Cortex of kidney (tissue), 1 donor: ENCODE results near the gene IL3.

Experiments used
- DNase-seq: peaks from one replicate; lab custom pipeline; 2025; lab: John Stamatoyannopoulos, UW

Gene IL3

GRCh38 chr5:132057498-132058255, 2.8 kb upstream of the IL3 start:
- no peak for DNase-seq

GRCh38 chr5:132058646-132059042, 1.8 kb upstream of the IL3 start:
- no peak for DNase-seq

- DNase-seq = no peak
Observed at GRCh38 chr5:132059043-132059695, 1.3 kb upstream of the IL3 start.

GRCh38 chr5:132059696-132060500, 557 bp upstream of the IL3 start:
- no peak for DNase-seq

GRCh38 chr5:132063090-132063911, 2.8 kb downstream of the IL3 start:
- no peak for DNase-seq

- no peak for DNase-seq
Observed at GRCh38 chr5:132064140-132064539, 3.7 kb downstream of the IL3 start.

- no peak for DNase-seq
Observed at GRCh38 chr5:132064738-132065331, 4.4 kb downstream of the IL3 start.

GRCh38 chr5:132065351-132065937, 5.0 kb downstream of the IL3 start:
- DNase-seq = no peak

- no peak for DNase-seq
Observed at GRCh38 chr5:132065951-132066701, 5.7 kb downstream of the IL3 start.

GRCh38 chr5:132066871-132067270, 6.4 kb downstream of the IL3 start:
- no peak for DNase-seq

GRCh38 chr5:132067451-132067850, 7.0 kb downstream of the IL3 start:
- no peak for DNase-seq

- DNase-seq = no peak
Observed at GRCh38 chr5:132067941-132068808, 7.7 kb downstream of the IL3 start.

- DNase-seq = no peak
Observed at GRCh38 chr5:132069561-132069960, 9.1 kb downstream of the IL3 start.

- no peak for DNase-seq
Observed at GRCh38 chr5:132069994-132070393, 9.5 kb downstream of the IL3 start.

- no peak for DNase-seq
Observed at GRCh38 chr5:132070460-132071337, 10.2 kb downstream of the IL3 start.

GRCh38 chr5:132071338-132071707, 10.9 kb downstream of the IL3 start:
- DNase-seq = no peak

GRCh38 chr5:132072070-132072469, 11.6 kb downstream of the IL3 start:
- DNase-seq = no peak

GRCh38 chr5:132072528-132072927, 12.1 kb downstream of the IL3 start:
- DNase-seq = no peak
